Neural cell (in vitro differentiated cells): ENCODE measurements around the gene COMMD4.
"Not testable (repeated sequence)": the region's sequence is repeated elsewhere in the genome, so short reads cannot be mapped to it uniquely, and the experiment has no call there.

Experiments
- CTCF ChIP-seq: fragments of 450-650 bp; IDR thresholded peaks from 2 replicates; pipeline ENCODE4 v1.5.1; 2014; ENCODE audit warnings: antibody characterized with exemption, mild to moderate bottlenecking, moderate library complexity; ENCODE audit not compliant: poor library complexity, severe bottlenecking
- EP300 ChIP-seq: fragments of 450-650 bp; conservative IDR thresholded peaks from 2 replicates; pipeline ENCODE4 v1.6.1; 2014; ENCODE audit warnings: antibody characterized with exemption, mild to moderate bottlenecking, moderate library complexity; ENCODE audit not compliant: poor library complexity, severe bottlenecking
- EZH2 ChIP-seq: fragments of 200-600, 300-800 bp; shearing (Covaris generic), sonication (generic); IDR thresholded peaks from 2 replicates; pipeline ENCODE4 v1.6.1; 2014; ENCODE audit warnings: antibody characterized with exemption, low read length, borderline replicate concordance, mild to moderate bottlenecking; ENCODE audit not compliant: insufficient read depth, poor library complexity, severe bottlenecking
- POLR2AphosphoS5 ChIP-seq: IDR thresholded peaks from 2 replicates; pipeline ENCODE4 v1.6.1; 2012
- RAD21 ChIP-seq: fragments of 450-650 bp; conservative IDR thresholded peaks from 2 replicates; pipeline ENCODE4 v1.6.1; 2014; ENCODE audit warnings: antibody characterized with exemption, mild to moderate bottlenecking, moderate library complexity
- REST ChIP-seq: IDR thresholded peaks from 2 replicates; pipeline ENCODE4 v1.6.1; 2012; ENCODE audit warnings: borderline replicate concordance
- SMC3 ChIP-seq: fragments of 450-650 bp; conservative IDR thresholded peaks from 2 replicates; pipeline ENCODE4 v1.6.1; 2014; ENCODE audit warnings: antibody characterized with exemption, mild to moderate bottlenecking, moderate library complexity; ENCODE audit not compliant: poor library complexity
- TAF1 ChIP-seq: IDR thresholded peaks from 2 replicates; pipeline ENCODE4 v1.6.1; 2012; ENCODE audit warnings: low read depth

GRCh38 chr15:75293660-75294059 is 42.2 kb upstream of the COMMD4 start:
- not testable (repeated sequence) for TF ChIP-seq CTCF, REST, SMC3, POLR2AphosphoS5, EP300, RAD21, EZH2, TAF1
